GM21825 (cell line): Measurements from ENCODE around the gene CBL.
"Not testable (repeated sequence)": the region's sequence is repeated elsewhere in the genome, so short reads cannot be mapped to it uniquely, and the experiment has no call there.

Experiments used
- ATAC-seq: cut with Tn5 transposase; IDR thresholded peaks from one replicate; pipeline ENCODE4 v1.9.1; 2021; ENCODE audit warnings: mild to moderate bottlenecking, moderate library complexity; ENCODE audit not compliant: unreplicated experiment

The CBL gene

DNA sequence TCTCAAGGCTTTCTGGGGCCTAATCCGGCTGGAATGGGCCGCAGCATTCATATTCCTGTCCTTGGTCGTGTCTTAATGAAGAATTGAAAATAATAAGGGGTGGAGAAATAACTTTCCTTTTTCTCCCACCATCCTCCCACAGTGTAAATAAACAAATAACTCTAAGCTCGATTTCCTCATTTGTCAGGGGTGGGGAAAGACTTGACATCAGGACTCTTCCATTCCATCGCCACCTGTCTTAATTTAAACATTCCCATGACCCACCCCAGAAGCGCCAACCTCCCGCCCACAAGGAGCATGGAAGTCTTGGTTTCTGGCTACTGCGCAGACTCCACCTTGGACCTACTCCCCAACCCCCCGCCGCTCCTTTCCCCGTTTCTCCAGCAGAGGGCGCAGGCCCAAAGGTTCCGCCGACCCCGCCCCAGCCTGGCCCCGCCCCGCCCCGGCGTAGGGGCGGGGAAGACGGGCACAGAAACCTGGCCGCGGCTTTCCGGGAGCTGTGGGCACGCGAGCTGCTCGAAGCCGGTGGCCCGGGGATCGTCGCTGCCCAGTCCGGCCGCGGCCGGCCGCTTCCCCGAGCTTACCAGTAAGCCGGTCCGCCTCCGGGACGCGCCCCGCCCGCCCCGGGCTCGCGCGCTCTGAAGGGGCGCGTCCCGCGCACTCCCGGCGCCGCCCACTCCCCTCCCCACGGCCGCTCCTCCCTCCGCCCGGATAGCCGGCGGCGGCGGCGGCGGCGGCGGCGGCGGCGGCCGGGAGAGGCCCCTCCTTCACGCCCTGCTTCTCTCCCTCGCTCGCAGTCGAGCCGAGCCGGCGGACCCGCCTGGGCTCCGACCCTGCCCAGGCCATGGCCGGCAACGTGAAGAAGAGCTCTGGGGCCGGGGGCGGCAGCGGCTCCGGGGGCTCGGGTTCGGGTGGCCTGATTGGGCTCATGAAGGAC lies at the start of gene CBL:
Gene CBL (plus strand): TSS at position 766 of the 937 bp plus-strand sequence. CDS start 79 bp downstream, at position 845.
- ATAC-seq, result peak; percentile 78

DNA sequence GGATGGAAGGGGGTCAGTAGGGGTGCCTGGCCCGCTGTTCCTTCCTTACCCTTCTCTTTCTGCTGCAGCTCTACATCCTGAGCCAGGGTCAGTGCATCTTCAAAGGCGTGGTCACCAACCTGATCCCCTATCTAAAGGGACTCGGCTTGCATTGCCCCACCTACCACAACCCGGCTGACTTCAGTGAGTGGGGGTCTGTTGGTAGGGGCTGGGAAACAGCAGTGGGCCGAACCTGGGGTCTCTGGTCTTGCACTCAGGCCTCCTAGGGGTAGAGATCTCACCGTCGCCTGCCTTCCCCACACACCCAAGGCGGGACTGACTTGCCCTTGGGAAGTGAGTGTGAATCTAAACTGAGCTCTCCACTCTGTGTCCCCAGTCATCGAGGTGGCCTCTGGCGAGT lies 49.6 kb upstream of the CBL start:
- ATAC-seq, result no peak

DNA sequence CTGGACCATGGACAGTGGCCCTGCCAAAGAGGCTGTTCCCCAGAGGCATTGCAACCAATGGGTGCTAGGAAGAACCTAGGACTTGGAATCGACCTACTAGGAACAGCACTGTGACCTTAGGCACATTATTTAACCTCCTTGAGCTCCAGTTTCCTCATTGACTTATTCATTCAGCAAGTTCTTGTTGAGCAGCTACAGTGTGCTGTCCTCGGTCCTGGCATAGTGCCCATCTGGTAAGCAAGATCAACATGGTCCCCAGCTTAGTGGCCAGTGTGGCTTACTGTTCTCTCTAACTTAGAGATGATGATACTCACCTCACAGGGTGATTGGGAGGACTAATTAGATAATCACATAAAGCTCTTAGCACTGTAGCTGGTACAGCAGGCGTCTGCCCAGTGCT lies 49.1 kb upstream of the CBL start:
- ATAC-seq, result no peak

DNA sequence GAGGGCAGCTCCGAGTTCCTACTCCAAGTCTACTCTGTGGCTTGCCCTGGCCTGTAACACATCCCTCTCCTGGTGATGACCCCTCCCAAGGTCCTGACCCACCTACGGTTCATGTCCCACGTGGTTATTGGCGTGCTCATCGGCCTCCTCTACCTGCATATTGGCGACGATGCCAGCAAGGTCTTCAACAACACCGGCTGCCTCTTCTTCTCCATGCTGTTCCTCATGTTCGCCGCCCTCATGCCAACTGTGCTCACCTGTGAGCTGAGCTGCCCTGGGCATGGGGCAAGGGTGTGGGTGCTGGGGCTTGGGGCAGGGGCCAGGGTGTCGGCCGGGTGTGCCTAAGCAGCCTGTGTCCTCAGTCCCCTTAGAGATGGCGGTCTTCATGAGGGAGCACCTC lies 47.7 kb upstream of the CBL start:
- ATAC-seq, result no peak

DNA sequence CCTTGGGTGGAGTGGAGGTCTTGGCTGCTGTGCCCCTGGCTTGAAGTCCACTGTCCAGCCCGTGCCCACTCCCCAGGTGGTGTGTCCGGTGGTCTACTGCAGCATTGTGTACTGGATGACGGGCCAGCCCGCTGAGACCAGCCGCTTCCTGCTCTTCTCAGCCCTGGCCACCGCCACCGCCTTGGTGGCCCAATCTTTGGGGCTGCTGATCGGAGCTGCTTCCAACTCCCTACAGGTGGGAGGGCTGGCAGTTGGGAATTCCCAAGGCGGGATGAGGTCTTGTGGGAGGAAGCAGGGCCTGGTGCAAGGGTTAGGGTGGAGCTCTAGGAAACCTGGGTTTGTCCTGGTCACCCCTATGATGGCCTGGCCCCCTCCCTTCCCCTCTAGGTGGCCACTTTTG lies 46.0 kb upstream of the CBL start:
- ATAC-seq, result no peak

DNA sequence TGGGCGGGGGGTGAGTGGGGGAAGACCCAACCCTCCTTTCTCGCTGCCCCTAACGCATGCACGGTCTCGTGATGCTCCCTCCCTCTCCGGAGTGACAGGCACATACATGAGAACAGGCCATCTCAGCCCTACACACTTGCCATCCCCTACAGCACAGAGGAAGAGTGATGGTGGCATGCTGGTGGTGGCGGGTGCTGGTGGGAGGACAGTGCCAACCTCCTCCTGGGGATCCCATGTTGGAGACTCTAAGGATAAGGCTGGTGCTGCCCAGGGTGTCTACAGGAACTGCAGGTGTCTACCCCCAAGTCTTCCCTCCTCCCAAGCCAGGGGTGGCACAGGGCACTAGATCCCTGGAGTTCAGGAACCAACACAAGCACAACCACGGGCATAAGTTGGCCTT lies 44.3 kb upstream of the CBL start:
- ATAC-seq, result no peak

DNA sequence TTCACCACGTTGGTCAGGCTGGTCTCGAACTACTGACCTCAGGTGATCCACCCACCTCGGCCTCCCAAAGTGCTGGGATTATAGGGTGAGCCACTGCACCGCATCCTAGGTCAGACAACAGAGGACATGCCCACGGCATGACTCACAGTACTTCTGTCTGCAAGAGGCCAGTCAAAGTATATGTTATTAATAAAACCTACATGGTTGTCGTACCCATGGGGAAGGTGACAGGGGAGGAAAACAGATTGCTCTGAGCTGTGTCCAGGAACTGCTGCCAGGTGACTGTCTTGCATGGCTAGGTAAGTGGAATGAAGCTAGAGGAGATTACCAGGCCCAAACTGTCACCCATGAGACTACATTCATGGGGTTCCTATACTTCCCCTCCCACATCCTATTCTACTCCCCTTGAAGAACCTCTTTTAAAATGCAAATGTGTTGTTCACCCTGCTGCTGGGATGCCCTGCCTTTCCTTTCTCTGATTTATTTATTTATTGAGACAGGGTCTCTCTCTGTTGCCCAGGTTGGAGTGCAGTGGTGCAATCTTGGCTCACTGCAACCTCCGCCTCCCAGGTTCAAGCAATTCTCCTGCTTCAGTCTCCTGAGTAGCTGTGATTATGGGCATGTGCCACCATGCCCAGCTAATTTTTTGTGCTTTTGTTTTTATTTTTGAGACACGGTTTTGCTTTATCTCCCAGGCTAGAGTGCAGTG lies 39.6 kb upstream of the CBL start:
- ATAC-seq, result no peak

DNA sequence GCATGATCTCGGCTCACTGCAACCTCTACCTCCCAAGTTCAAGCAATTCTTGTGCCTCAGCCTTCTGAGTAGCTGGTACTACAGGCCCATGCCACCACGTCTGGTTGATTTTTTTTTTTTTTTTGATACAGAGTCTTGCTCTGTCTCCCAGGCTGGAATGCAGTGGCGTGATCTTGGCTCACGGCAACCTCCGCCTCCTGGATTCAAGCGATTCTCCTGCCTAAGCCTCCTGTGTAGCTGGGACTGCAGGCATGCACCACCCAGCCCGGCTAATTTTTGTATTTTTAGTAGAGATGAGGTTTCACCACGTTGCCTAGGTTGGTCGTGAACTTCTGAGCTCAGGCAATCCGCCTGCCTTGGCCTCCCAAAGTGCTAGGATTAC lies 39.1 kb upstream of the CBL start:
- not testable (repeated sequence) for ATAC-seq

DNA sequence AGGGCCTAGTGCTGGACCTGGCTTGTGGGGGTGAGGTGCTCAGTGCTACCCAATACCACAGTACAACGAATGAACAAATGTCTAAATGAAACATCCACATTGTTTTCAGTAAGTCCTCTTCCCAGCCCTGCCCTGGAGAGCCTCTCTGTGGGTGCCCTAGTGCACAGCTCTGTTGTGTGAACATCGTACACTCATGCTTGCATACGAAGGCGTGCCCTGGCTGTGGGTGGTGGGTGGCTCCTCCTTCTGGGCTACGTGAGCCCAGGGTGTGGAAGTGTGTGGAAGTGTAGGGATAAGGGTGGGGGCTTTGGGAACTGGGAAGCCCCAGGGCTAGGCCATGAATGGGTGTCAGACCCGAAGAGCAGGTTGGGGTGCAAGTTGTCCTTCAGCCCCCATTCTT lies 38.2 kb upstream of the CBL start:
- ATAC-seq, result no peak

DNA sequence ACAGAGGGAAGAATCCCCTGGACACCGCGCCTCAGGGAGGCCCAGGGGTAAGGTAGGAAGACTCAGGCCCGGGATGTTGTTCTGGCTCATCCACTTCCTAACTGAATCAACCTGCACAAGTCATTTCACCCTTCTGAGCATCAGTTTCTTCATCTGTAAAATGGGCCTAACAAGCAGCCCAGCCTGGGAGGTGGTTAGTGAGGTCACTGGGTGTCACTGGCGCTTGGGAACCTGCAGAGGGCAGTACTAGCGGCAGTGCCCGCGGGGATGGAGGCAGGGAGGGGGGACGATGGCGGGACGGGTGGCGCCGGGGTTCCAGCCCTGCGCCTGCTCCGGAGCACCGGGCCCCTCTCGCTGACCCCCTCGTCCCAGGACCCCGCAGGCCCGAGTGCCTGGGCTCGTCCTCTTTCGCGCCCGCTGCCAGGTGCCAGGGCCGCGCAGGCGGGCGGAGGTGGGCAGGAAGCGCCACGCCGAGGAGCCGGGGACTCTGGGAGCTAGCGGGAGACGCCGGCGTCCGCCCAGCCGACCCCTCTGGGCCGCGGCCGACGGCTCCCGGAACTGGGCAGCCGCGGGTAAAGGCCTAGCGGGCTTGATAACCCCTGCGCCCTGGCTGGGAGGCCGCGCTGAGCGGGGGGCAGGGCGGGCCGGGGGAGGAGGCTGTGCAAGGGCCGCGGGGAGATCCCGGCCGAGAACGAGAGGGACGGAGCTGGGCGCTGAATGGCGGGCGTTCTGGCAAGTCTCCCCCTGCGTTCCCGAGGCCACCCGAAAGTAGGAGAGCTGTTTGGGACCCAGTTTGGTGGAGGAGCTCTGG lies 37.5 kb upstream of the CBL start, which contains the start of gene NLRX1:
Gene NLRX1 (plus strand): TSS at position 255 of the 811 bp plus-strand sequence. CDS start 2,679 bp downstream, outside the sequence.
- ATAC-seq, result peak; percentile 87

DNA sequence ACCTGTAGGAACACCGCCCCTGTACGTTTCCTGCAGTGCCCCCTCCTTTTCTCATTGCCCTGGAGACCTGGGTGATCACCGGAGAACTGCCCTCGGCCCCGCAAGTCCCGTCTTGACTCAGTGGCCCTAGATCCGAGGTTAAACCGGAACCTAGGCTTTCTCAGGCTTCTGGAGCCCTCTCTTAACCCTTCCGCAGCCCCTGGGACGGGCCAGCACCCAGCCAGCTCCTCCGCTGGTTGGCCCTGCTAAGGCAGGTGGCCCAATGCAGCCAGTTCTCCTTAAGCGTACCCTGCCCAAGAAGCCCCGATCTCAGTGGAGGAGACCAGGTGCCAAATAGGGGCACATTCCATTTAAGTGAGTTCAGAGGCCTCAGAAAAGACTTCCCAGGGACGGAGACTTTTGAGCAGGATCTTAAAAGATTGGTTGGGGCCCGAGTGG lies 36.8 kb upstream of the CBL start:
- ATAC-seq, result peak; percentile 16

DNA sequence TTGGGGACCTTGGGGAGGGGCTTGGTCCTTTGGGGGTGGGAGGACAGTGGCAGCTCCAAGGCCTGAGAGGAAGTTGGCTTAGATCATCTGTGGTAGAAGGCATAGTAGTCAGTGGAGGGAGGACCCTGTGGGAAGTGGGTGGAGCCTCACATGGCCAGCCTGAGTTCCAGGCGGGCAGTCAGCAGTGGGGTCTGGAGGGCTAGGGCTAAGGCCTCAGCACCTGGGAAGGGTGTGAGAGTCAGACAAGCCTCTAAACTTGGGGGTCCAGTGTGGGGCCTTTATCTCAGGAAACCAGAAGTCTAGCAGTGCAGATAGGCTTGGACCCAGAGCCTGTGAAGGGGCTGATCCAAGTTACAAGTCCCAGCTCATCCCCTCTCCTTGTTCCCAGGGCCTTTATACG lies 33.6 kb upstream of the CBL start:
- ATAC-seq, result no peak

DNA sequence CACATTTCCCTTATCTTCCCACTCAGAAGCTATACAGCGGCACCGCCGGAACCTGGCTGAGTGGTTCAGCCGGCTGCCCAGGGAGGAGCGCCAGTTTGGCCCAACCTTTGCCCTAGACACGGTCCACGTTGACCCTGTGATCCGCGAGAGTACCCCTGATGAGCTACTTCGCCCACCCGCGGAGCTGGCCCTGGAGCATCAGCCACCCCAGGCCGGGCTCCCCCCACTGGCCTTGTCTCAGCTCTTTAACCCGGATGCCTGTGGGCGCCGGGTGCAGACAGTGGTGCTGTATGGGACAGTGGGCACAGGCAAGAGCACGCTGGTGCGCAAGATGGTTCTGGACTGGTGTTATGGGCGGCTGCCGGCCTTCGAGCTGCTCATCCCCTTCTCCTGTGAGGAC lies 32.7 kb upstream of the CBL start:
- ATAC-seq, result no peak

DNA sequence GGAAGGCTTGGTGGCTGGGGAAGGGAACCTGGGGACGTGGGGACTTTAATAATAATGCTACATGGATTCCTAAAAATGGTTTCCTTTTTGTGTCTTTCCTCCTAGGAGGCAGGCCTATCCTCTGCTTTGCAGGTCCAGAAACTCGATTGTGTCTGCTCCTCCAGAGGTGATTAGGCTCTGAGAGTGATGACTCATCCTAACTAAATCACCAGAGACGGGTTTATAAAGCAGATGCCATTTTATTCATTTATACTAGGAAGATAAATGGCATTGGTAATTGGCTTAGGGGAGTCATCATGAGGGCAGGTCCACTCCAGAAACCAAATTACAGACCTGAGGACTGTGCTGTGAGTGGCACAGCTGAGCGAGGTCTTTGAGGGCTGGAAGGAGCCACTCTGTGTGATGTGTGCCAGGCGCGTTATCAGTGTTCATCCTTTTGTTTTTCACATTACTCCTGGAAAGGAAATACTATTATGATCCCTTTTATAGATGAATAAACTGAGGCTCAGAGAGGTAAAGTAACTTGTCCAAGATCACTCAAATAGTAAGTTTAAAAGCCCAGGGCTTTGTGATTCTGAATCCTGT lies 30.6 kb upstream of the CBL start:
- no peak for ATAC-seq

DNA sequence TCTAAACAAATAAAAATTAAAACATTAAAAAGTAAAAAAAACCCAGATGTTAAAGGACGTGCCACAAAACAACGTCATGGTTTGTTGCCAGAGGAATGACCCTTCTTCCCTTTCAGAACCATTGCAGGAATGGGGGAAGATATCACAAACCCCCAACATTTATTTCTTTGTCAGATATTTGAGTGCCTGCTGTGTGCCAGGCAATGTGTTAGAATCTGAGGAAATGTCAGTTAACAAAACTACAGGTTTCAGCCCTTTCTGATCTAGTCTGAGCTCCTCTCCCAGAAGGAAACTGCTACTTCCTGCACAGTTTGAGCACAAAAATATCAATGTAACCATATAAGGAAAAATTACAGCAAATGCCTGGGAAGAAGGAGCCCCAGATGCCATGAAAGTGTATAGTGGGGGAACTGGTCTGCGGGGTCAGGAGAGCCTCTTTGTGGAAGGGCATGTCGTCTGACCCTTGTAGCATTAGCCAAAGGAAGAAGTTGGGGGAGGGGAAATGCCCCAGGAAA lies 27.9 kb upstream of the CBL start:
- no peak for ATAC-seq

DNA sequence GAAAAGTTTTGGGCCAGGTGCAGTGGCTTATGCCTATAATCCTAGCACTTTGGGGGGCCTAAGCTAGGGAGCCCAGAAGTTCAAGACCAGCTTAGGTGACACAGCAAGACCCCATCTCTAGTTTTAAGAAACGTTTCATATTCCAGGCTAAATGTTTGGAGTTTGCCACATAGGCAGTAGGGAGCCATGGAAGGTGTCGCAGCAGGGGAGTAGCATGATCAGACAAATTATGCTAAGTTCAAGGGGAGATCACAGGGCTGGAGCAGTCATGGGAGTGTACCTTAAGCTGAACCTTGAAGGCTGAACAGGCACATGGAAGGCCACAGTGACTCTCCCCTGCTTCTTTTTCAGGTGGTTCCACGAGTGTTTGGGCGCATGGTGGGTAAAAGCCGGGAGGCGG lies 26.8 kb upstream of the CBL start:
- no peak for ATAC-seq

DNA sequence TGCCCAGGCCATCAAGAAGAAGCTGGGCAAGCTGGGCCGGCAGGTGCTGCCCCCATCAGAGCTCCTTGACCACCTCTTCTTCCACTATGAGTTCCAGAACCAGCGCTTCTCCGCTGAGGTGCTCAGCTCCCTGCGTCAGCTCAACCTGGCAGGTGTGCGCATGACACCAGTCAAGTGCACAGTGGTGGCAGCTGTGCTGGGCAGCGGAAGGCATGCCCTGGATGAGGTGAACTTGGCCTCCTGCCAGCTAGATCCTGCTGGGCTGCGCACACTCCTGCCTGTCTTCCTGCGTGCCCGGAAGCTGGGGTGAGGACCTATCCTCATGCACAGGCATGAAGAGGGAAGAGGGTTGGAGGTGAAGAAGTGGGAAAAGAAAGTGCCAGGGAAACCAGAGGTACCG lies 26.2 kb upstream of the CBL start:
- ATAC-seq, result no peak

DNA sequence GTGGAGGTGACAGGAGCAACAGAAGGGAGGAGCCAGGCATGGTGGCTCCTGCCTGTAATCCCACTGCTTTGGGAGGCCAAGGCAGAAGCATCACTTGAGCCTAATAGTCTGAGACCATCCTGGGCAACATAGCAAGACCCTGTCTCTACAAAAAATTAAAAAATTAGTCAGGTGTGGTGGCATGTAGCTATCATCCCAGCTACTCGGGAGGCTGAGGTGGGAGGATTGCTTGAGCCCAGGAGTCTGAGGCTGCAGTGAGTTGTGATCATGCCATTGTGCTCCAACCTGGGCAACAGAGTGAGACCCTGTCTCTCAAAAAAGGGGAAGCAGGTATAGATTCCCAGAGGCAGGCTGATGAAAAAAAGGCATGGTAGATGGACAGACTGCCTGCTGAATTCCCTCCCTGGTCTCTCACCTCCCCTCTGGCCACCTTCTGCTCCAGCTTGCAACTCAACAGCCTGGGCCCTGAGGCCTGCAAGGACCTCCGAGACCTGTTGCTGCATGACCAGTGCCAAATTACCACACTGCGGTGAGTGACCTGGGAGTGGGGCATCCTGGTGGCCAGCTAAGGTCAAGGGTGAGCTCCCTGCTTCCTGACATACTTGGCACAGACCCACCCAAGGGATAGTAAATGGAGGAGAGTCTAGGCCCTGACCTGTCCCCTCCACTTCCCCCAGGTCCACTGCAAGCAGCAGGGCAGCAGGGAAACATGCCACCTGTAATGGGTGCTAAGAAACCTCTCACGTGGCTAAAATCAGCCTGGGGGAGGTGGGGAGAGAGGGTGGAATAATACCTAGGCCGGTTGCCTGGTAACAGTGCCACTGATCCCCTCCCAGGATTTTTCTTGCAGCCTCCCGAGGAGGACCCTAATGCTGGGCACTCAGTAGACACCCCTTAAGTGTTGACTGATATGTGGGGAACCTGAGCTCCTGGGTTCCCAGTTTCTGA lies 25.1 kb upstream of the CBL start:
- no peak for ATAC-seq

DNA sequence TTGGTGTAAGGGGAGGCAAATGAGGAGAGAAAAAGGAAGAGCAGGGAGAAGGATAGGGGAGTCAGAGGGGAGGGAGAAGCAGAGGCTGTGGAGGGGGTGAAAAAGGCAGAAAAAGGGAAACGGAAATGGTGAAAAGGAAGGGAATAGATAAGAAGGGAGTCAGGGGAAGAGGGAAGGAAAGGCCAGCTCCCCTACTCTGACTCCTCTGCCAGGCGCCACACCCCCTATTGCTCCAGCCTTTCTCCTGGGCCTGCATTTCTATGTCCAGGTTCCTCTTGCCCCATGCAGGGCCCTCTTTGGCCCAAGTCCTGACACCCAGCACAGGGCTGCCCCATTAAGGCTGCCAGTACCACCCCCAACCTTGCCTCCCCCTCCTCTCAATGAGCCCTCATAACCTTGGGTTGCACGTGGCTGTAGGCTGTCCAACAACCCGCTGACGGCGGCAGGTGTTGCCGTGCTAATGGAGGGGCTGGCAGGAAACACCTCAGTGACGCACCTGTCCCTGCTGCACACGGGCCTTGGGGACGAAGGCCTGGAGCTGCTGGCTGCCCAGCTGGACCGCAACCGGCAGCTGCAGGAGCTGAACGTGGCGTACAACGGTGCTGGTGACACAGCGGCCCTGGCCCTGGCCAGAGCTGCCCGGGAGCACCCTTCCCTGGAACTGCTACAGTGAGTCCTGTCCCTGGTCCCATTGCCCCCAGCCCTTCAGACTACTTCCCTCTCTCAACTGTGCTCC lies 24.3 kb upstream of the CBL start:
- no peak for ATAC-seq
